HG03460 (cell line): ENCODE measurements around the gene ELMO1.

Source experiments
- ATAC-seq: cut with Tn5 transposase; IDR thresholded peaks from one replicate; pipeline ENCODE4 v1.9.1; 2021; ENCODE audit not compliant: unreplicated experiment

The ELMO1 gene

GRCh38 chr7:37074370-37074769 is 374.3 kb downstream of the ELMO1 start:
- no peak for ATAC-seq

GRCh38 chr7:37071124-37071523 is 377.5 kb downstream of the ELMO1 start:
- no peak for ATAC-seq

- ATAC-seq: no peak
These were observed 378.2 kb downstream of the ELMO1 start for GRCh38 chr7:37070471-37070870.

GRCh38 chr7:37070031-37070430 is 378.6 kb downstream of the ELMO1 start:
- no peak for ATAC-seq

- no peak for ATAC-seq
These were observed 379.3 kb downstream of the ELMO1 start for GRCh38 chr7:37069336-37069735.

GRCh38 chr7:37068902-37069301 is 379.8 kb downstream of the ELMO1 start:
- ATAC-seq: no peak

- no peak for ATAC-seq
These were observed 380.6 kb downstream of the ELMO1 start for GRCh38 chr7:37068038-37068437.

GRCh38 chr7:37065779-37066271 is 382.8 kb downstream of the ELMO1 start:
- peak; percentile 48 for ATAC-seq

GRCh38 chr7:37062560-37062859 is 386.2 kb downstream of the ELMO1 start:
- no peak for ATAC-seq

GRCh38 chr7:37061849-37062559 is 386.7 kb downstream of the ELMO1 start:
- no peak for ATAC-seq

- no peak for ATAC-seq
These were observed 392.3 kb downstream of the ELMO1 start for GRCh38 chr7:37056234-37056912.

GRCh38 chr7:37054624-37055241 is 393.9 kb downstream of the ELMO1 start:
- ATAC-seq: no peak

- no peak for ATAC-seq
These were observed 396.0 kb downstream of the ELMO1 start for GRCh38 chr7:37052705-37053104.

- no peak for ATAC-seq
These were observed 397.9 kb downstream of the ELMO1 start for GRCh38 chr7:37050801-37051200.

- no peak for ATAC-seq
These were observed 400.0 kb downstream of the ELMO1 start for GRCh38 chr7:37048674-37049073.

- ATAC-seq: no peak
These were observed 401.4 kb downstream of the ELMO1 start for GRCh38 chr7:37047260-37047659.

GRCh38 chr7:37046531-37047079 is 402.1 kb downstream of the ELMO1 start:
- ATAC-seq: no peak

GRCh38 chr7:37045681-37046179 is 402.9 kb downstream of the ELMO1 start:
- no peak for ATAC-seq

- ATAC-seq: no peak
These were observed 407.2 kb downstream of the ELMO1 start for GRCh38 chr7:37041461-37041860.

- no peak for ATAC-seq
These were observed 408.3 kb downstream of the ELMO1 start for GRCh38 chr7:37040330-37040729.

- ATAC-seq: no peak
These were observed 409.4 kb downstream of the ELMO1 start for GRCh38 chr7:37039131-37039749.
